HepG2 (cell line): ENCODE measurements around the gene SLC6A7. TPM values are rescaled to one million over a fixed set of nuclear protein-coding genes. Genes with fewer than 3 reads are reported as not detected.
A peak's percentile ranks its signal among the peaks of the same experiment; 100 is the strongest.

Experiments
- HIC2 ChIP-seq: sonication (generic); formaldehyde crosslinking; IDR thresholded peaks from 2 replicates; pipeline ENCODE4 v1.9.0; 2022; ENCODE audit warnings: low read depth, missing genetic modification reagents
- HNF4G ChIP-seq, 2 experiments: sonication (generic) in 1 of 2; formaldehyde crosslinking in 1 of 2; IDR thresholded peaks; 2 replicates each; pipeline versions ENCODE4 v1.4.0 to v1.6.1; 2011 to 2020; ENCODE audit warnings: borderline replicate concordance in 2 of 2, low read depth in 2 of 2, mild to moderate bottlenecking in 2 of 2, low read length in 1 of 2, missing genetic modification reagents in 1 of 2, moderate library complexity in 1 of 2
- HOXA3 ChIP-seq: sonication (generic); formaldehyde crosslinking; IDR thresholded peaks from 2 replicates; pipeline ENCODE4 v1.5.0; 2020; ENCODE audit warnings: missing genetic modification reagents
- JUNB ChIP-seq: sonication (generic); formaldehyde crosslinking; IDR thresholded peaks from 2 replicates; pipeline ENCODE4 v1.8.0; 2022; ENCODE audit warnings: missing genetic modification reagents, mild to moderate bottlenecking, borderline replicate concordance
- MED1 ChIP-seq: sonication (generic); formaldehyde crosslinking; IDR thresholded peaks from 2 replicates; pipeline ENCODE4 v1.4.0; 2020; ENCODE audit warnings: missing genetic modification reagents
- NFAT5 ChIP-seq: sonication (generic); formaldehyde crosslinking; IDR thresholded peaks from 2 replicates; pipeline ENCODE4 v1.4.0; 2020; ENCODE audit warnings: missing genetic modification reagents
- NR2F6 ChIP-seq, 2 experiments: IDR thresholded peaks; 2 replicates each; pipeline ENCODE4 v1.6.1; 2016; ENCODE audit warnings: antibody characterized with exemption in 1 of 2, mild to moderate bottlenecking in 1 of 2
- PHF21A ChIP-seq: sonication (generic); formaldehyde crosslinking; IDR thresholded peaks from 2 replicates; pipeline ENCODE4 v1.5.0; 2020; ENCODE audit warnings: mild to moderate bottlenecking, missing genetic modification reagents
- THAP9 ChIP-seq: sonication (generic); formaldehyde crosslinking; IDR thresholded peaks from 2 replicates; pipeline ENCODE4; 2020; ENCODE audit warnings: missing genetic modification reagents, mild to moderate bottlenecking, borderline replicate concordance
- ZFP90 ChIP-seq: sonication (generic); formaldehyde crosslinking; IDR thresholded peaks from 2 replicates; pipeline ENCODE4 v1.8.0; 2022; ENCODE audit warnings: missing genetic modification reagents, mild to moderate bottlenecking, inconsistent platforms, borderline replicate concordance
- ZFP91 ChIP-seq: sonication (generic); formaldehyde crosslinking; IDR thresholded peaks from 2 replicates; pipeline ENCODE4 v1.9.0; 2022; ENCODE audit warnings: missing genetic modification reagents, mild to moderate bottlenecking, borderline replicate concordance
- ZMYM2 ChIP-seq: sonication (generic); formaldehyde crosslinking; IDR thresholded peaks from 2 replicates; pipeline ENCODE4 v1.8.0; 2022; ENCODE audit warnings: mild to moderate bottlenecking, missing genetic modification reagents
- ZMYM3 ChIP-seq: sonication (generic); formaldehyde crosslinking; IDR thresholded peaks from 2 replicates; pipeline ENCODE4 v1.5.1; 2020; ENCODE audit warnings: mild to moderate bottlenecking, missing genetic modification reagents
- ZNF33B ChIP-seq: sonication (generic); formaldehyde crosslinking; IDR thresholded peaks from 2 replicates; pipeline ENCODE4 v1.5.1; 2020; ENCODE audit warnings: mild to moderate bottlenecking, missing genetic modification reagents
- ZNF724P ChIP-seq: sonication (generic); formaldehyde crosslinking; IDR thresholded peaks from 2 replicates; pipeline ENCODE4 v1.8.0; 2022; ENCODE audit warnings: missing genetic modification reagents, borderline replicate concordance
- ZNF879 ChIP-seq: sonication (generic); formaldehyde crosslinking; IDR thresholded peaks from 2 replicates; pipeline ENCODE4 v1.8.1; 2023; ENCODE audit warnings: missing genetic modification reagents
- polyA plus RNA-seq, 8 experiments: library from polyadenylated mRNA; depleted of rRNA in 3 of 8; stranded (reverse) in 7 of 8; unstranded in 1 of 8; fragments of >200 nt; fragmentation: Illumina TruSeq in 4 of 8; extraction: Trizol in 4 of 8; gene quantifications; 2 replicates each; pipeline versions ENCODE4 v1.2.1 to v1.2.3, GENCODE V29; 2011 to 2016; ENCODE audit warnings: low read depth in 4 of 8, missing spikeins in 1 of 8, mixed read lengths in 1 of 8; ENCODE audit not compliant: insufficient read depth in 1 of 8
- total RNA-seq, 5 experiments: library from RNA; depleted of rRNA; stranded (reverse); fragments of >200 nt; fragmentation: Illumina TruSeq; extraction: Trizol; gene quantifications; 2 replicates each; pipeline ENCODE4 v1.2.3, GENCODE V29; 2016; ENCODE audit warnings: low read depth in 1 of 5

Gene SLC6A7
- total and polyA plus RNA-seq, 2 of the 13 experiments (the other 11 are each of a cell fraction or from before 2014, with no cell fraction given): not detected

- peak; percentile 56; the same call in 1 of the 2 replicates for TF ChIP-seq ZNF879
- TF ChIP-seq ZMYM3: no peak
- peak; percentile 10; the same call in 1 of the 2 replicates for TF ChIP-seq ZFP90 (CRISPR knock-in tag)
- TF ChIP-seq MED1 (CRISPR knock-in tag): 0 out of 2 replicates have a peak, but pooled peaks have one; percentile 4
- TF ChIP-seq HNF4G (IDR thresholded peaks at IDR 0.05; ENCODE audit: borderline replicate concordance, low read depth, low read length): no peak
- TF ChIP-seq HNF4G (CRISPR knock-in tag; IDR thresholded peaks at IDR 0.05; ENCODE audit: borderline replicate concordance, low read depth): 0 out of 2 replicates have a peak, but pooled peaks have one; percentile 20
- no peak for TF ChIP-seq HIC2 (CRISPR knock-in tag)
- TF ChIP-seq NR2F6 (IDR thresholded peaks at IDR 0.05): peak; percentile 29; the same call in 1 of the 2 replicates
- TF ChIP-seq NR2F6 (CRISPR knock-in tag; IDR thresholded peaks at IDR 0.05): 0 out of 2 replicates have a peak, but pooled peaks have one; percentile 23
- TF ChIP-seq HOXA3 (CRISPR knock-in tag): 0 out of 2 replicates have a peak, but pooled peaks have one; percentile 47
- TF ChIP-seq PHF21A (CRISPR knock-in tag): peak; percentile 16; the same call in 1 of the 2 replicates
- TF ChIP-seq ZNF724P (CRISPR knock-in tag): 0 out of 2 replicates have a peak, but pooled peaks have one; percentile 28
- TF ChIP-seq JUNB (CRISPR knock-in tag): peak; percentile 19; the same call in 1 of the 2 replicates
- TF ChIP-seq NFAT5 (CRISPR knock-in tag): peak; percentile 47; the same call in 1 of the 2 replicates
- TF ChIP-seq ZMYM2 (CRISPR knock-in tag): no peak
- TF ChIP-seq THAP9: peak; percentile 58; the same call in 1 of the 2 replicates
- TF ChIP-seq ZNF33B (CRISPR knock-in tag): no peak
- TF ChIP-seq ZFP91 (CRISPR knock-in tag): peak; percentile 14; the same call in 1 of the 2 replicates
Measured at GRCh38 chr5:150141544-150142184, 48.2 kb upstream of the SLC6A7 start (continued).
